Measurements from ENCODE around the gene ABL2. TPM values are rescaled to one million over a fixed set of nuclear protein-coding genes. Genes with fewer than 3 reads are reported as not detected.

Gene ABL2
- total and polyA plus RNA-seq, 2 donors (not counting 1 experiment from before 2014, with no cell fraction given): 2.6 to 20.0 TPM

DNA sequence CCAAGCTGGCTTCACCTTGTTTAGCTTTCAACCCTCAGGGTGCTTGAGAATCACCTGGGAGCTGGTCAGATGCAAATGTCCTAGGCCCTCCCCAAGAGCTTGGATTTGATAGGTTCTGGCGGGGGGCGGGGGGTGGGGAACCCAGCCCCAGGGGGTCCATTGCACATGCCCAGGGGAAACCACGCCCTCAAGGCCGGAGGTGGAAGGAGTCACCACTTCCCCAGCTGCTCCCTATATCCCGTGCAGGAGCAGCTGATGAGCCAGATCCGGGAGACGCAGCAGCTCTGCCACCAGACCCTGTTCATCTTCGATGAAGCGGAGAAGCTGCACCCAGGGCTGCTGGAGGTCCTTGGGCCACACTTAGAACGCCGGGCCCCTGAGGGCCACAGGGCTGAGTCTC is 141.8 kb downstream of the ABL2 start:
- Histone ChIP-seq H3K79me2 (ENCODE audit: control insufficient read depth, insufficient read depth, low read length) (peaks cover 83% of the 10 kb centered on the region), H3K9ac (ENCODE audit: low read length) (peak overlapping the region; percentile 14), H3K4me1 (ENCODE audit: control insufficient read depth in 2 of 2, insufficient read depth in 2 of 2, low read length in 2 of 2) (peaks cover 43 to 58% of the 10 kb centered on the region in 2 donors), H4K20me1 (ENCODE audit: control insufficient read depth, insufficient read depth, low read length, poor library complexity, severe bottlenecking) (peaks cover 44% of the 10 kb centered on the region), H3K4me3 (ENCODE audit: control extremely low read depth in 1 of 5, extremely low read depth in 1 of 5, insufficient read depth in 1 of 5, low read depth in 2 of 5, low read length in 4 of 5) (peak overlapping the region in 2 of 5 experiments; percentile 15 to 25), H3K4me2 (replicated peaks; ENCODE audit: low read depth, low read length, poor library complexity, severe bottlenecking) (peak overlapping the region; percentile 52), H3K9me3 (ENCODE audit: control extremely low read depth in 1 of 3, control insufficient read depth in 2 of 3, insufficient read depth in 1 of 3, low read length in 2 of 3) (no peaks in the 10 kb centered on the region), H3K27me3 (replicated peaks in 1 of 4; ENCODE audit: control extremely low read depth in 1 of 4, control insufficient read depth in 3 of 4, insufficient read depth in 4 of 4, low read length in 3 of 4) (no peaks in the 10 kb centered on the region), H3K36me3 (replicated peaks in 1 of 2; ENCODE audit: control extremely low read depth in 1 of 2, control insufficient read depth in 1 of 2, extremely low read depth in 1 of 2, insufficient read depth in 2 of 2, low read length in 1 of 2) (peaks cover 1 to 52% of the 10 kb centered on the region in 2 experiments), H2AFZ (ENCODE audit: insufficient read depth, low read depth, low read length, poor library complexity, severe bottlenecking) (no peak overlapping the region), H3K27ac (ENCODE audit: low read length in 2 of 2) (peak overlapping the region; percentile 50 to 83)
- no peaks in the 10 kb centered on the region for H3K27me3 Mint-ChIP-seq
- H3K4me3 Mint-ChIP-seq: no peak overlapping the region
- no peaks in the 10 kb centered on the region for H3K9me3 Mint-ChIP-seq (ENCODE audit: insufficient read depth)
- intact Hi-C loops (cut with micrococcal nuclease): no loop called here
- peak overlapping the region; percentile 79 for H3K27ac Mint-ChIP-seq
- CTCF ChIA-PET: interaction anchor here (1.1 to 1.8 kb wide), 6 partner anchors 10 to 283 kb away, joined by 4 to 8 read pairs (median 4); partner anchors contain the start of gene SOAT1
- POLR2A ChIA-PET: interaction anchor here (0.6 kb wide), 1 partner anchor 38 kb away, joined by 3 read pairs; no protein-coding TSS in a partner anchor
- DNase-seq: peak; percentile 18
- TF ChIP-seq EZH2 (IDR thresholded peaks at IDR 0.05; ENCODE audit: borderline replicate concordance, insufficient read depth, low read depth, low read length, poor library complexity, severe bottlenecking): no peak
- TF ChIP-seq, protein P1, sequence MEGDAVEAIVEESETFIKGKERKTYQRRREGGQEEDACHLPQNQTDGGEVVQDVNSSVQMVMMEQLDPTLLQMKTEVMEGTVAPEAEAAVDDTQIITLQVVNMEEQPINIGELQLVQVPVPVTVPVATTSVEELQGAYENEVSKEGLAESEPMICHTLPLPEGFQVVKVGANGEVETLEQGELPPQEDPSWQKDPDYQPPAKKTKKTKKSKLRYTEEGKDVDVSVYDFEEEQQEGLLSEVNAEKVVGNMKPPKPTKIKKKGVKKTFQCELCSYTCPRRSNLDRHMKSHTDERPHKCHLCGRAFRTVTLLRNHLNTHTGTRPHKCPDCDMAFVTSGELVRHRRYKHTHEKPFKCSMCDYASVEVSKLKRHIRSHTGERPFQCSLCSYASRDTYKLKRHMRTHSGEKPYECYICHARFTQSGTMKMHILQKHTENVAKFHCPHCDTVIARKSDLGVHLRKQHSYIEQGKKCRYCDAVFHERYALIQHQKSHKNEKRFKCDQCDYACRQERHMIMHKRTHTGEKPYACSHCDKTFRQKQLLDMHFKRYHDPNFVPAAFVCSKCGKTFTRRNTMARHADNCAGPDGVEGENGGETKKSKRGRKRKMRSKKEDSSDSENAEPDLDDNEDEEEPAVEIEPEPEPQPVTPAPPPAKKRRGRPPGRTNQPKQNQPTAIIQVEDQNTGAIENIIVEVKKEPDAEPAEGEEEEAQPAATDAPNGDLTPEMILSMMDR (IDR thresholded peaks at IDR 0.05): no peak
- WGBS (ENCODE audit: insufficient coverage): 96% methylated on average over 11 of the region's 11 CpGs
- H3K4me1 Mint-ChIP-seq: peaks cover 66% of the 10 kb centered on the region
- no peak for ATAC-seq (ENCODE audit: low read depth)

DNA sequence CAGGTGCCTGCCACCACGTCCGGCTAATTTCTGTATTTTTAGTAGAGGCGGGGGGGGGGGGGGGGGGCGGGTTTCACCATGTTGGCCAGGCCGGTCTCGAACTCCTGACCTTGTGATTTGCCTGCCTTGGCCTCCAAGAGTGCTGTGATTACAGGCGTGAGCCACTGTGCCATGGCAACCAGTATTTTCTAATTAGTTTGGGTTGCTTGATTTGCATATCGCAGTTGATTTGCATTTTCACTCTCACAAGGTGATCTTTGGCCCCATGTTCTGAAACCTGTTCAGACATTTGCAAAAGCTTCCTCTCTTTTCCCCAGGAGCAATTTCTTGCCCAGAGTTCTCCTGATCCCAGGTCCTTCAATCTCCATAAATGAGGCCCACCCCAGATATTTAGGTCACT is 145.9 kb downstream of the ABL2 start:
- peaks cover 59% of the 10 kb centered on the region for H3K79me2 ChIP-seq (ENCODE audit: control insufficient read depth, insufficient read depth, low read length)
- no peaks in the 10 kb centered on the region for H3K9me3 ChIP-seq (ENCODE audit: control extremely low read depth in 1 of 3, control insufficient read depth in 2 of 3, insufficient read depth in 1 of 3, low read length in 2 of 3)
- 94% methylated on average over 4 of the region's 8 CpGs for WGBS (ENCODE audit: insufficient coverage)
- DNase-seq (peak; percentile 81), ATAC-seq (ENCODE audit: low read depth) (no peak)
- H3K9ac ChIP-seq (ENCODE audit: low read length): peak overlapping the region; percentile 92
- peaks cover 63% of the 10 kb centered on the region for H3K4me1 Mint-ChIP-seq
- ChIA-PET POLR2A (interaction anchor here (0.6 to 1.3 kb wide), 6 partner anchors 15 to 1010 kb away, joined by 3 to 6 read pairs (median 4); no protein-coding TSS in a partner anchor), CTCF (interaction anchor here (0.7 to 11.5 kb wide), 6 partner anchors 9 to 285 kb away, joined by 3 to 183 read pairs (median 4); partner anchors contain the start of gene AXDND1)
- H3K27ac ChIP-seq (ENCODE audit: low read length in 2 of 2): peak overlapping the region; percentile 94 to 95
- peak overlapping the region; percentile 98 for H3K4me3 Mint-ChIP-seq
- peaks cover 31% of the 10 kb centered on the region for H4K20me1 ChIP-seq (ENCODE audit: control insufficient read depth, insufficient read depth, low read length, poor library complexity, severe bottlenecking)
- peaks cover 38 to 56% of the 10 kb centered on the region in 2 donors for H3K4me1 ChIP-seq (ENCODE audit: control insufficient read depth in 2 of 2, insufficient read depth in 2 of 2, low read length in 2 of 2)
- no peak for TF ChIP-seq EZH2 (IDR thresholded peaks at IDR 0.05; ENCODE audit: borderline replicate concordance, insufficient read depth, low read depth, low read length, poor library complexity, severe bottlenecking)
- TF ChIP-seq, protein P1 (IDR thresholded peaks at IDR 0.05): no peak
- peaks cover 1 to 22% of the 10 kb centered on the region in 2 experiments for H3K36me3 ChIP-seq (replicated peaks in 1 of 2; ENCODE audit: control extremely low read depth in 1 of 2, control insufficient read depth in 1 of 2, extremely low read depth in 1 of 2, insufficient read depth in 2 of 2, low read length in 1 of 2)
- H3K27me3 Mint-ChIP-seq: no peaks in the 10 kb centered on the region
- intact Hi-C loops (cut with micrococcal nuclease): loop anchor here (5.0 kb wide), 4 partner anchors 144 to 799 kb away; partner anchors contain the start of genes ABL2, RALGPS2 and TOR1AIP1
- no peaks in the 10 kb centered on the region for H3K9me3 Mint-ChIP-seq (ENCODE audit: insufficient read depth)
- H3K27me3 ChIP-seq (replicated peaks in 1 of 4; ENCODE audit: control extremely low read depth in 1 of 4, control insufficient read depth in 3 of 4, insufficient read depth in 4 of 4, low read length in 3 of 4): no peaks in the 10 kb centered on the region
- peak overlapping the region in 4 of 5 experiments; percentile 5 to 95 (median 84) for H3K4me3 ChIP-seq (ENCODE audit: control extremely low read depth in 1 of 5, extremely low read depth in 1 of 5, insufficient read depth in 1 of 5, low read depth in 2 of 5, low read length in 4 of 5)
- peak overlapping the region; percentile 97 for H3K27ac Mint-ChIP-seq
- H3K4me2 ChIP-seq (replicated peaks; ENCODE audit: low read depth, low read length, poor library complexity, severe bottlenecking): peak overlapping the region; percentile 96
- no peak overlapping the region for H2AFZ ChIP-seq (ENCODE audit: insufficient read depth, low read depth, low read length, poor library complexity, severe bottlenecking)

All from B cell (primary cell).